Epithelial cell of proximal tubule (primary cell): ENCODE results near the gene FMN2. TPM values are rescaled to one million over a fixed set of nuclear protein-coding genes. Genes with fewer than 3 reads are reported as not detected.

ENCODE experiments used
- DNase-seq: peaks from one replicate; pipeline ENCODE4 v3.0.0-alpha.2; 2011; ENCODE audit warnings: low read depth
- H3K4me3 ChIP-seq: 2 replicates; pipeline ENCODE4 v1.5.1; 2011; ENCODE audit warnings: low read depth, mild to moderate bottlenecking, low read length
- total RNA-seq: library from RNA; depleted of rRNA; stranded (reverse); fragments of >200 nt; gene quantifications from 2 replicates; pipeline ENCODE4 v1.2.3, GENCODE V29; 2015
- TF ChIP-seq, protein P1 (sequence below): conservative IDR thresholded peaks from 2 replicates; pipeline ENCODE4 v1.5.1; 2012; ENCODE audit warnings: low read depth, mild to moderate bottlenecking, low read length

FMN2 gene
- total RNA-seq, 1 donor from 2014 or later, result 0.86 TPM

DNA sequence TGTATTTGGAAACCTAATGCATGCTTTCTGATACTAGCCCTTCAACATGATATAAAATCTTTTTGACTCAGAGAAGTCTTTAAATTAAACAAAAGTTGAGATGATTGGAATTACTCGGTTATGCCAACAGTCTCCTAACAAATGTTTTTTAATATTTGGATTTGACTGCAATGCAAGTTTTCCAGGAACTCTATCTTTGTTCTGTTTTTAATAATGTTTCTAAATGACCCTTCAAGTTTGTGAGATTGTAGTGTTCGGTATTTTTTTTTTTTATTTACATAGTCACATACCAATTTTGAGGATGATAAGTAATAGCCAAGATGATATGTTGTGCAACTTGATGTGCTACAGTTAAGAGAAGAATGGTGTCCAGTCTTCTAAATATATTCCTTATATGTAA is 258.0 kb downstream of the FMN2 start:
- no peak for DNase-seq
- no peak overlapping the region for H3K4me3 ChIP-seq
- TF ChIP-seq, protein P1, sequence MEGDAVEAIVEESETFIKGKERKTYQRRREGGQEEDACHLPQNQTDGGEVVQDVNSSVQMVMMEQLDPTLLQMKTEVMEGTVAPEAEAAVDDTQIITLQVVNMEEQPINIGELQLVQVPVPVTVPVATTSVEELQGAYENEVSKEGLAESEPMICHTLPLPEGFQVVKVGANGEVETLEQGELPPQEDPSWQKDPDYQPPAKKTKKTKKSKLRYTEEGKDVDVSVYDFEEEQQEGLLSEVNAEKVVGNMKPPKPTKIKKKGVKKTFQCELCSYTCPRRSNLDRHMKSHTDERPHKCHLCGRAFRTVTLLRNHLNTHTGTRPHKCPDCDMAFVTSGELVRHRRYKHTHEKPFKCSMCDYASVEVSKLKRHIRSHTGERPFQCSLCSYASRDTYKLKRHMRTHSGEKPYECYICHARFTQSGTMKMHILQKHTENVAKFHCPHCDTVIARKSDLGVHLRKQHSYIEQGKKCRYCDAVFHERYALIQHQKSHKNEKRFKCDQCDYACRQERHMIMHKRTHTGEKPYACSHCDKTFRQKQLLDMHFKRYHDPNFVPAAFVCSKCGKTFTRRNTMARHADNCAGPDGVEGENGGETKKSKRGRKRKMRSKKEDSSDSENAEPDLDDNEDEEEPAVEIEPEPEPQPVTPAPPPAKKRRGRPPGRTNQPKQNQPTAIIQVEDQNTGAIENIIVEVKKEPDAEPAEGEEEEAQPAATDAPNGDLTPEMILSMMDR, result no peak

DNA sequence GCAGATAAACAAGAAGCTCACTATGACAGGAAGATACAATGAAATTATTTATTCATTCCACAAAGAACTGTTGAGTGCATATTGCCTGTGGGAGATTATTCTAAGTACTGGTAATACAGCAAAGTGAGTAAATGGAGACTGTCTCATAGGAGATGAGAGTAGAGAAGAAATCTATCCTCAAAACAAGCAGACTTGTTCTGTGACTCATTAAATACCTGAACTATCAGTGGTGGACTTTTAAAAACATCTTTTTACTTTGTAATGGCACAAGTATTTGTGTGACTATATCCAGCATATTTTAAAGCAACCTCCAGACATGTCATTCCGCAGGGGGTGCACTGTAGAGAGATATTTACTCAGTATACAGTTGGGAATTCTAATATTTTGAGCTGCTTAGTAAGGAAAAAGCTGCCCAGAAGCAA is 259.2 kb downstream of the FMN2 start:
- no peak overlapping the region for H3K4me3 ChIP-seq
- no peak for DNase-seq
- TF ChIP-seq, protein P1, result no peak

DNA sequence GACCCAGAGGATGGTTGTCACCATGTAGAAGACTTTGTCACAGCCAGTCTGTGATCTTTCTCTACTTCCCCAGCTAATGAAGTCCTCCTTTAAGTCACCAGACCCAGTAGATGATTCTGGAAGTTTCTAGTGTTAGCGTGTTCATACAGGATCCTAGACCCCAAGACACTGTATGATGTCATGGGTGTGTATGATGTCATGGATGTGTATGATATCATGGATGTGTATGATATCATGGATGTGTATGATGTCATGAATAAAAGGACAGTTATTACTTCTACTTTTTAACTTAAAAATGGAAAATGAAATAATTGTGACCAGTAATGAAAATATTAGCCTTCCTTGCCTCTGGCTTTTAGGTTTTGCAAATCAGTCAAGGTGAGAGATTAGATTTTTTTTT is 260.0 kb downstream of the FMN2 start:
- TF ChIP-seq, protein P1, result no peak
- no peak overlapping the region for H3K4me3 ChIP-seq
- DNase-seq, result no peak

DNA sequence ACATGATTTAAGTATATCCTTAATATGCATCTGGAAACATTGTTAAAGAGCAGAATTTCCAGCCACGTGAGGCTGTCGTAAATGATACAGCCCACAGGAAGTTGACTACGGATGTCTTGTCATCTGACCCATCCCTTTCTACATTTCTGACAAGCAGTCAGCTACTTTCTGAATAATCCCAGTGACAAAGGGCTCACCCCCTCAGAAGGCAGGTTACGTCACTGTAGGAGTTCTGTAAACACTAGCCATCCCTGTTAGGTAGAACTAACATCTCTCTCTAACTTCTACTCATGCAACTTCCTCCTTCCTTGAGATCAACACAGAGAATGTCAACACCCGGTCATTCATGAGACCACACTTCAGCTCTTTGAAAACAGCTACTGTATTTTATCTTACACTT is 261.1 kb downstream of the FMN2 start:
- DNase-seq, result no peak
- H3K4me3 ChIP-seq, result no peak overlapping the region
- TF ChIP-seq, protein P1, result no peak

DNA sequence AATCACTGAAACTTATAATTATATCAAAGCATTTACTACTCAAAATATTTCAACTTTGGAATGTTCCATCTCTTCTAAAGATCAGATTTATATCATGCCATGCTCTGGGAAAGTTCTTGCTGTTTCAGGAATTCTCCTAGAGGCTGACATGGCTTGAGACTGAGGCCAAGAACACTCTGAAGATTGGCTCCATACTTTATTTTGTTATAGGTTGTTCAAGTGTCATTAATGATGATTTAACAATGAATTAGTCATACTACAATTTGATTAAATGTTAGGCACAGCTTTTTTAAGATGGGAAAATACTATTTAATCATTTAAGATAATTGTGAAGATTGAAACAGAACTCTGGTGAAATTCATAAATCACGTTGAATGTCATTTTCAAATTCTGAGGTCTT is 264.9 kb downstream of the FMN2 start:
- DNase-seq, result no peak
- TF ChIP-seq, protein P1, result no peak
- no peak overlapping the region for H3K4me3 ChIP-seq

DNA sequence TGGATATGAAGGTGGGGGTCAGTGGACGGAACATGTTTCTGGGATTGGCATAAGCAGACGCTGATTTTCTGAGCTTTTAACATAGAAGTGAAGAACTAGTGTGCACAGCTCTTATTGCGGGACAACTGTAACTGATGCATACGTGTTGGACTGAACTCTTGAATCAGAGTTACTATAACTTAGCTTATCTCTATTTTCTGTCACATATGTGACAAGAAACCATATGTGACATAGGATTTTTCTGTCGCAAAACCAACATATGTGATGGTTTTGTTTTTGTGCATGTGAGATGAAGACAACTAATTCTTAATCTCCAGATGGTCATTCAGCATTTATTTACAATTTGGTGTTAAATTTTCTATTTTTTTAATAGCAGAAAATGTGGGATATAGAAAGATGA is 270.4 kb downstream of the FMN2 start:
- DNase-seq, result no peak
- TF ChIP-seq, protein P1, result no peak
- H3K4me3 ChIP-seq, result no peak overlapping the region

DNA sequence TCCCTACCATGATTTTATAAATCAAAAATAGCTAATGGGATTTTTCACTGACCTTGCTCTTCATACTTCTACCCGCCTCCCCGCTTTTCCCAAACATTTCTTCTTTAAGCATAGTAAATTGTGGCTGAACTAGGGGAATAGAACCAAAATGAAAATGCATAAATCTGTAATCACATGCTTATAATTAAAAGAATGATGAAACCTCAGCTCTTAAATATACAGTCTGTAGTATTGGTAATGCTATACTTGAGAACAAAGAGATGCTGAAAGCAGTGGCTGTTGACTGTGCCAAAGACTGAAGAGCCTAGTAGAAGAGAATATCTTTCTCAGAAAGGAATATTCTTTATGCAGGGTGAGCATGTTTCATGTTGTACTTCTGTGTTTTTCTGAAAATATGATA is 271.1 kb downstream of the FMN2 start:
- TF ChIP-seq, protein P1, result no peak
- no peak for DNase-seq

More for the DNA sequence above, 271.1 kb downstream of the FMN2 start:
- H3K4me3 ChIP-seq, result no peak overlapping the region
